Measurements from ENCODE around the gene NFE2L1.
"Not testable (repeated sequence)": the region's sequence is repeated elsewhere in the genome, so short reads cannot be mapped to it uniquely, and the experiment has no call there.

Gene NFE2L1, protein sequence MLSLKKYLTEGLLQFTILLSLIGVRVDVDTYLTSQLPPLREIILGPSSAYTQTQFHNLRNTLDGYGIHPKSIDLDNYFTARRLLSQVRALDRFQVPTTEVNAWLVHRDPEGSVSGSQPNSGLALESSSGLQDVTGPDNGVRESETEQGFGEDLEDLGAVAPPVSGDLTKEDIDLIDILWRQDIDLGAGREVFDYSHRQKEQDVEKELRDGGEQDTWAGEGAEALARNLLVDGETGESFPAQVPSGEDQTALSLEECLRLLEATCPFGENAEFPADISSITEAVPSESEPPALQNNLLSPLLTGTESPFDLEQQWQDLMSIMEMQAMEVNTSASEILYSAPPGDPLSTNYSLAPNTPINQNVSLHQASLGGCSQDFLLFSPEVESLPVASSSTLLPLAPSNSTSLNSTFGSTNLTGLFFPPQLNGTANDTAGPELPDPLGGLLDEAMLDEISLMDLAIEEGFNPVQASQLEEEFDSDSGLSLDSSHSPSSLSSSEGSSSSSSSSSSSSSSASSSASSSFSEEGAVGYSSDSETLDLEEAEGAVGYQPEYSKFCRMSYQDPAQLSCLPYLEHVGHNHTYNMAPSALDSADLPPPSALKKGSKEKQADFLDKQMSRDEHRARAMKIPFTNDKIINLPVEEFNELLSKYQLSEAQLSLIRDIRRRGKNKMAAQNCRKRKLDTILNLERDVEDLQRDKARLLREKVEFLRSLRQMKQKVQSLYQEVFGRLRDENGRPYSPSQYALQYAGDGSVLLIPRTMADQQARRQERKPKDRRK

DNA sequence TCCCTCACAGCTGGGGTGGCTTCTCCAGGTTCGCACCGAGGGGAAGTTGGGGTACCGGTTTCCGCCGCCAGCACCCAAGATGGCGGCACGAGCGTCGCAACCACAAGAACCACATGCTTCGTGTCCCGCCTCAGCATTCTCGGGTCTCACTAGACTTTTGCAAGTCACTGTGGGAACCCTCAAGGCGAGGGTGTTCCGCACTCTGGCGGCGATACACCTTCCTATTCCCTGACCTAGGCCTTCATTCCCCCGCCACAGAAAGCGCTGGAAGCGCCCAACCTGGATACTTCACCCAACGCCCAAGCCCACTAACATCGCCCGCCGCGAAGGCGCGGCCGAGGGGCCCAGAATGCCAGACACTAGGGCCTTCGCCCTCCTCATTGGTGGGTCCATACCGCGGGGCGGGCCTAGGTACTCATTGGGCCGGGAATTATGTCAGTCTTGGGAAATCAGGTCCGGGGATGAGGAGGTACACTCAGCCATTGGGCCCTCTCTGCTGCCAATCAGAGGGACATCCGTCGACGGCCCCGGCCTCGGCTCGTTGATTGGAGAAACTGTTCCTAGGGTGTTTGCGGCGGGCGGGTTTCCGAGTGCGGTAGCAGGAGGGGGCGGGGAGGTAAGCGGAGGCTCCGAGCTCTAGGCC is at the start of gene NFE2L1:
Gene NFE2L1 (plus strand): TSS at position 619 of the 643 bp plus-strand sequence. CDS start 2,760 bp downstream, outside the sequence.
- peak; percentile 98 for DNase-seq

DNA sequence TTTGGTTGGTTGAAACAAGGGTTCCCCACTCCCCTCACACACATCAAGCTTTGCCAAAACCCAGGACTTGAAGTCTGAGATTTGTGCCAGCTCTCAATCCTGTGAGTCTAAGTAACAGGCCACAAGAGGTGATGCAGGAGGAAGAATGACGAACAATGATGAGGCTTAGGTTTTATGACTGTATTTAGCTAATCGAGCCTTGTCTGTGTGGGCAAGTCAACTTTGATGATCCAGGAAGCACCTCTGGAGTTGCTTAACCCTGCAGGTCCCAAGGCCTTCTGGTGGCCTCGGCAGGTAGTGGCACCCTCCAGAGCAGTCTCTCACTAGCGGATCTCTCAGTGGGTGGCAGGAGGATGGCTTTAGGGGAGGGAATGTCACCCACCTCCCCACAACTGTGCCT is 48.6 kb upstream of the NFE2L1 start:
- DNase-seq: no peak

DNA sequence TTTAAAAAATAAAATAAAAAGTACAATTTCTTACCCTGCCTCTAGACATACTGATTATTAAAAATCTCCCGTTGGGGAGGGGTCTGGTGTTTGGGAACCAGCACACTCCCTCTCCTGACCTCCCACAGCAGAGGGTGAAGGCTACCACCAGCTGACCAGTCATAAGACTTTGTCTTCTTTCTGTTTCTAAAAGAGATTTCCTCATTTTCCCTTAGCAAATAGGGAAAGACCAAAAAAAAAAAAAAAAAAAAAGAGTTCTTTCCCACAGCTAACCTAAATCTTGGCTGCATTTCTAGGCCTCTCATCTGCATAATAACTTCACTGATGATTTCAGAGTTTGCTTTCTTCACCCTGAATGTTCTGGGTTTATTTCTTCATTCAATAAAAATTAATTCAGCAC is 47.0 kb upstream of the NFE2L1 start:
- no peak for DNase-seq

DNA sequence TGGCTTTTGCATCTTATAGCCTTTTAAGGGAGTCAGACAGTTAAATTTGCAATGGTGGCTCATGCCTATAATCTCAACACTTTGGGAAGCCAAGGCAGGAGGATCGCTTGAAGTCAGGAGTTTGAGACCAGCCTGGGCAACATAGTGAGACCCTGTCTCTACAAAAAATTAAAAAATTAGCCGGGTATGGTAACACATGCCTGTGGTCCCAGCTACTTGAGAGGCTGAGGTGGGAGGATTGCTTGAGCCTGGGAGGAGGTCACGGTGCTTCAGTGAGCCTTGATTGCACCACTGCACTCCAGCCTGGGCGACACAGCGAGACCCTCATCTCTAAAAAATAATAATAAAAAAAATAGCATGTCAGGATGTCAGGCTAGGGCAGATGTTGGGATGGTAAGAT is 46.5 kb upstream of the NFE2L1 start:
- DNase-seq: not testable (repeated sequence)

DNA sequence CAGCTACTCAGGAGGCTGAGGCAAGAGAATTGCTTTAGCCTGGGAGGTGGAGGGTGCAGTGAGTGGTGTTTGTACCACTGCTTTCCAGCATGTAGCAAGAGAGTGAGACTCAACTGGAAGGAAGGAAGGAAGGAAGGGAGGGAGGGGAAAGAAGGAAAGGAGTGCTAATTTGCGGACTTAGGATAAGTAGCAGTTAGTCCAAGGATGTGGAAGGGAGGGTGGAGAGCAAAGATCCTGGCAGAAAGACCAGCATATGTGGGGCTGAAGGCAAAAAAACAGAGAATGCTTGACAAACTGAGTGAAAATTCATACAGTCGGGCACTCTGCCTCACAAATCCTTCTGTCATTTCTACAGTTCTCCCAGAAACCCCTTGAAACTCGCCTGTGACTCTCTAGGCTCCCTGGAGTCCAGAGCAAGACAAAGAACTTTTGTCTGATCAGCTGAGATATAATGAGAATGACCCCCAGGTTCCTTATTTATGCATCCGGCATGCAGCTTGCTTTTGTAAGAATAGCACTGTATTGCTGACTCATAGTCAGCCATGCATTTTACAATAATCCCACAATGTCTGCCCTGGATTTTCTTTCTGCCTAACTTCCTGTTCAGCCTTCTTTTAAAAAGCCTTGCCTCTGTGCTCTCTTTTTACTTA is 45.8 kb upstream of the NFE2L1 start:
- no peak for DNase-seq

DNA sequence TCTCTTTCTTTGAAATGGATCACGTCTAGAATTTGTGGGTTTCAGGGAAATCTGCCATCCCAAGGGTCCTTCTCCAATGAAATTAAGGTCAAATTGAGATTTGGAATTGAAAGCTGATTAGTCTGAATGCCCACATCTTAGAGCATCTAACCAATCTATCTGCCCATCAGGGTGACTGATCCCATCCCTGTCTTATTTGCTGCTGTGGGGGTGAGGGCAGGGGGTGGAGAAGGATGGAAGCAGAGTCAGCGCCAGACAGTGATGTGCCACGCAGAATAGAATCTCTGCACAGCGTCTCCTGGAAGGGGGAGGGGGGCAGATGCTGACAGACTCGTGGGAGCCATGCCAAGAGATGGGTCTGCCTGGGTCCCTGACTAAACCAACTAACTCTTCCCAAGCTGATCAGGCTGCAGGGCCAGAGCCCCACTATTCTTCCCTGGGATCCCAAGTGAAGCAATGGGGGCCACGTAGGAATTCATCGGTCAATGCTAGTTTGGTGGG is 45.2 kb upstream of the NFE2L1 start:
- DNase-seq: no peak

DNA sequence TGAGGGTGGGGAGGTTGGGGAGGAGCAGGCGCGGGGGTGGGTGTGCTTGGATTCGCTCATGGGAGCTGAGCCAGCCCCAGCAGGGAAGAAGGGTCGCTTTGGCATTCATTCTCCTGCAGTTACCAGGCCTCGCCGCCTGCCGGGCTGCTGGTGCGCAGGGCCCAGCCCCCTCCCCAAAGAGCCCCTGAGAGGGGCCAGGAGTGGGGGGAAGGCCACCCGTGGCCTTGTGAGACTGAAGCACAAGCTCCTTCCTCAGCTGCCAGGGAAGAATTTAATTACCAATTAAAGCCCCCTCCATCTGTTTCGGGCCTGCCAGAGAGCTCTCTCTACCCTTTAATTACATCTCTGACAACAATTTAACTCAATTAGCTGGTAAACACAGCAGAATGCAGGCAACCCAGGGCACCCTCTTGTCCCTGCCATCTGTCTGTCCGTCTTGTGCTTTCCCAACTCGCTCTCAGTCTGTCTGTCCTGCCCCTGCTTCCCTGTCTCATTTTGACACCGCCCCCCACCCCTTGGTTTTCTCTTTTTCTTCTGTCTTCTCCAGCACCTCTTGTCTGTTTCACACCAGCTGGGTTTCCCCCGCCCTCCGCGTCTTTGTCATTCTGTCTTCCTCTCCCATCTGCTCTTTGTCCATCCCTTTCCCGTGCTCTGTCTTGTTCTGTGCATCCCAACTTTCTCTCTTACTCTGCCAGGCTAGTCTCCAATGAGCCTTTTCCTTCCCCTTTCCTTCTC is 44.6 kb upstream of the NFE2L1 start:
- no peak for DNase-seq

DNA sequence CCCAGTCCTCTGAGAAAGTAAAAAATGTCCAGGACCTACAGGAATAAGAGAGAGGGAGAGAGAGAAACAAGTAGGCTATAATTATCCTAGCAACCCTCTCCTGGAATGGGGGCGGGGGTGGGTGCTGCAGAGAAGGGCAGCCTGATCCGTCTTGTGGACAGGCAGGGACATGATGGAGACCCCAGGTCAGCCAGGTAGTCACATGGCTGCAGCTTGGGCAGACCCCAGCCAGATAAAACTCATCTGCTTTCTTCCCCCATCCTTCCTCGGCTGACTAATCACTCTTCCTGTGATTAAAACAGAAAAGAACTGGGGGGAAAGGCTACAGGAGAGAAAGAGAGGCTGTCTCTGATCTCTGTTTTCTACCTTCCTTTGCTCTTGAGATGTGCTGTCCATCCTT is 43.2 kb upstream of the NFE2L1 start:
- DNase-seq: no peak

DNA sequence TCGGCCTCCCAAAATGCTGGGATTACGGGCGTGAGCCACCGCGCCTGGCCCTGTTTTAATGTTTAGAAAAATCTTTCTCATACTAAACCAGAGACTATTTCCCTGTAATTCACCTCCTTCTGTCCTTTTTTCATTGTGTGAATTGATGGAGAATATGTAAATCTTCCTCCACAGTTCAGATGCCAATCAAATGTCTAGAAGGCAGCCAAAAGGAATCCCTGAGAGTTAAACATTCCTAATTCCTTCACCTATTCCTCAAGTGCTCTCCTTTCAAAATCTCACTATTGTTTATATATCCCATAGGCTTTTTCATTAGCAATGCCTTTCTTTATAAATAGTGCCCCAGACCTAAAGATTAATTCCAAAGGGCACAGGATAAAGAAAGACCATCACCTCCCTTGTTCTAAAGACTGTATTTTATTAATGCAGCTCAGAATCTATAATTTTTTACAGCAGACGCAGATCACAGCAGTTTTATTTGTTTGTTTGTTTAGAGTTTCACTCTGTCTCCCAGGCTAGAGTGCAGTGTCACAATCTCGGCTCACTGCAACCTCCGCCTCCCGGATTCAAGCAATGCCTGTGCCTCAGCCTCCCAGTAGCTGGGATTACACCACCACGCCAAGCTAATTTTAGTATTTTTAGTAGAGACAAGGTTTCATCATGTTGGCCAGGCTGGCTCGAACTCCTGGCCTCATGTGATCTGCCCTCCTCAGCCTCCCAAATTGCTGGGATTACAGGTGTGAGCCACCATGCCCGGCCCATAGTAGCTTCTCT is 41.0 kb upstream of the NFE2L1 start:
- DNase-seq: no peak

DNA sequence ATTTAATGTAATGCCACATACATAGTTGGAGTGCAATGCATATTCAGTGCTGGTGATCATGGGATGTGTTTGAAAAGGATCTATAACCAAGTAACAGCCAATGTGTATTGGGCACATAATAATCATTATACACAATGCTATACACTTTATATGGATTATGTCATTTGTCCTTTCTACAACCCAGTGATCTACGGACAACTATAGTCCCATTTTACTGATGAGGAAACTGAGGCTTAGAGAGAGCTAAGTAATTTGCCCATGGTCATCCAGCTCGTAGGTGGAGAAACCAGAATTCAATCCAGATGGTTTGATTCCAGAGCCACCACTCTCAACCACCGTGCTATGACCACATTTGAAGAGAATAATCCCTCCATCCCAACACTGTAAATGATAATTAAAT is 38.0 kb upstream of the NFE2L1 start:
- no peak for DNase-seq

DNA sequence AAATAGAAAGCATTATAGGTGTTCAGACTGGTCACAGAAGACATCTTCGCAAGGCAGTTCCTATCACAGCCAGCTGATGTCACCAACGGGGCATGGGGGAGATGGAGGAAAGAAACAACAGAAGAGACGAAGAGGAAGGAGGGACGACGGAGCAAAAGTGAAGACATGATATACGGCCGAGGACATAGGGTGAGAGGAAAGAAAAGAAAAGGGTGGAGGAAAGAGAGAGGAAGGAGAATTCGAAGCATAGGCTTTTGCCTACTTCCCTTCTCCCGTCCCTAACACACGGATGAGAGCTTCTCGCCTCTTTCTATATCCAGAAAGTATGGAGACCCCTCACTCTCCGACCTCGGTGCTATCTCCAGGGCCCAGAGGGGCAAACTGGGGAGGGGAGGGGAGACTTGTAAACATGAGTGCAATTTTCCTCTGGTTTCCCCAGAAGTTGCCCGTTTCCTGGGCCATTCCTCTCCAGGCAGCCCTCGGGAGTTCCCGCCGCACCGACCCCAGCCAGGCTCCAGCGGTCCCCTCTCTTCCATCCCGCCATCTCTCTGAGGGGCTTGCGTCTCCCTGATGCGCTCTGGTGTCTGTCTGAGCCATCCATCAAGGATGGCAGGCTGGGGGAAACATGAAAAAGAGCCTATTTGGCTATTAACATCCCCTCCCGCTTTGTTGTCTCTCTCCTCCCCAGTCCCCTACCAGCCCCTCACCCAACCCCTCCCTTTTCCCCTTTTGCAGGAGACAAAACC is 36.6 kb upstream of the NFE2L1 start:
- no peak for DNase-seq

DNA sequence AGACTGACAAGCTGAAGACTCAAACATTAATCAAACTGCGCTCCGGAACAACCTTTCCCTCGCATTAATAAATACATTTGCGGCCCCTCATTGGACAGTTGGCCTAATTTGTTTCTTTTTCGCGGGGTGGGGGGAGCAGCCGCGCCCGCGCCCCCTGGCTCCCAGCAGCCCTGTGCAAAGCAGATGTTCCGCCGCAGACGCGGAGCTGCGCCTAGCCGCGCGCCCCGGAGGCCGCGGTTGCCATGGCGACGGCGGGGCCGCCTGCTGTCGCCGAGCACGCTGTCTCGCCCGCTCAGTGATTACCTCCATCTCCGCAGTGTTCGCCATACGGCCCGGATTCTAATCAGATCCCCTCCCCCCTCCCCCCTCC is 36.0 kb upstream of the NFE2L1 start:
- peak; percentile 55 for DNase-seq

DNA sequence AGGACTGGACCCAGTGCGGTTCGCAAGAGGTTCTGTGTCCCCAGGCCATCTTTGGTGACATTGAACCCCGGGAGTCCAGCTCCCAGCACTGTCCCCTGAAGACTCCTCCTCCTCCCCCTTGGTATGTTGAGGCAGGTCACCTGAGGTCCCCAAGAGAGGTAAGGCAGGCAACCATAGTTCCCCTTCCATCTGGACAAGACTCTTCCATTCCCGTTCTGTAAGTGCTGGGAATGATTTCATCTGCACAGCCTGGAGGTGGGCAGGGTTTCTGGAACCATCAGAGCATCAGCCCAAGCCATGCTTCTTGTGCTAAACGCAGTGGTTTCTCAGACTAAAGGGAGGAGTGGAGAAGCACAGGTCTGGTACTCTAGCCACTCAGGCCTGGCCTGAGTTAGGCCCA is 35.5 kb upstream of the NFE2L1 start:
- DNase-seq: no peak

DNA sequence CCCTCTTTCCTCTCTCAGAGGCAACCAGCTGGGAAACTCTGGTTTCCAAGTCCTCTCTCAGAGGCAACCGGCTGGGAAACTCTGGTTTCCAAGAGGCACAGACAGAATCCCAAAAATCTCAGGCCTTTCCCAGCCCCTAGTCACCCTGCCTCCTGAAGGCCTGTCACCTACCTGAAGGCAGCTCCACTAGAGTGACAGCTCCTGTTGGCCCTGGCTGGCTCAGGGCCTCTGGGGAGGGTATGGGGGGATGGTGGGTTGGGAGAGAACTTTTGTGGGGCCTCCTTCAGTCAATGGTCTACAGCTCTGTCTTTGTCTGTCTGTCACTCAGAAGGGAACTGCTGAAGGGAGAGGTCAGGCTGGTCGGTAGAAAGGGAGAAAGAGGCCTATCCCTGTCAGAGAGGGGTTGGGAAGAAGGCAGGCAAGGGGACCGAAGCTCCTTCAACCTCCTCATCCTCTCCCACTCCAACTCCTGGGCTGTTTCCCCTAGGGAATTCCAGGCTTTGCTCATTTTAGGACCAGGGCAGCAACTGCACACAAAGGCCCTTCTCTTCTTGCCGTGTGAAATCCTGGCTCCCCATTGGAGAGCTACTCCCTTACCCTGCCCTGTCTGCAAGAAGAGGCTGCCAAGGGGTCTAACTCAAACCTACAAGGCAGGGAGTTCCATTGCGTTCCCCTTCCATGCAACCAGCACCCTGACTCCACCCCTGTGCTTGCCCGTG is 34.1 kb upstream of the NFE2L1 start:
- DNase-seq: no peak

DNA sequence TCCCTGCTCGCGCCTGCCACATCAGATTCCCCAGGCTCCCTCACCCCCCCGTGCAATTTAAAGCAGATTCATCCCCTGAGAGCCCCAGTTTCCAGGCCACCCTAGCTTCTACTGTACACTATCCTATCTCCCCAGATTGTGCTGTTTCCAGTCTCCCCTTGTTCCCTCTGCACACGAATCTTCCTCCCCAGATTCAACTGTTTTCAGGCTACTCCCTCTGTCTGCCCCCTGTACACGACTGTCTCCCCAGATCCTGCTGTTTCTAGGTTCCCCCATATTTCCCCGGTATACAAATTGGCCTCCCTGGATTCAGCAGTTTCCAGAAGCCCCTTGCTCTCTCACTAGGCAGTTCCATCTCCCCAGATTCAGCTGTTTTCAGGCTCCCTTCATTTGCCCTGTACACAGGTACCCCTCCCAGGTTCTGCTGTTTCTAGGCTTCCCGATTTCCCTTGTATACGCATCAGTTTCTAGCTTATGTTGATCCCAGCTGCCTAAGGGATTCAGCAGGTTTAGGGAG is 33.5 kb upstream of the NFE2L1 start:
- no peak for DNase-seq

DNA sequence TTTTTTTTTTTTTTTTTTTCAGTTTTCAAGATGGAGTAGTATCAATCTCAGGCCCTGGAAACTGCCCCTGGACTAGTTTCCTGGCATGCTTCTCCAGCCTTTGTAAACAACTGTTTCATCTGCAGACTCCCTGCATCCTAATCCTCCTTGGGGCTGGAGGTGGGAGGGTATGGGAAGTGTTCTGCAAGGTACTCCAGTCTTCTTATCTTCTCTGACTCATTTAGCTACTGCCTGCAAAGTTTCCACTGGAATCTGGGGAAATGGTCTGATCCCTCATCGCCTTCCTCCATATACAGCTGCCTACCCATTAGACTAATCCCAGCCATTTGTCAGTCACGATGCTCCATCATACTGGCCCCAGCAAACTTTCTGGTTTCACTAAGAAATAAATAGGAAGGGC is 32.0 kb upstream of the NFE2L1 start:
- no peak for DNase-seq

DNA sequence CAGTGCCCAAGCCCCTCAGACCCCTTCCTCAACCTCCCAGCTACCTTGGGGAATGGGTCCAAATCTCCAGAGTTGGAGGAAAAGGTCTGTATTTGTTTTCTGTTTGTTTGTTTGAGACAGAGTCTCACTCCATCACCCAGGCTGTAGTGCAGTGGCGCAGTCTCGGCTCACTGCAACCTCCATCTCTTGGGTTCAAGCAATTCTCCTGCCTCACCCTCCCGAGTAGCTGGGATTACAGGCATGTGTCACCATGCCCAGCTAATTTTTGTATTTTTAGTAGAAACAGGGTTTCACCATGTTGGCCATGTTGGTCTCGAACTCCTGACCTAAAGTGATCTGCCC is 30.4 kb upstream of the NFE2L1 start:
- not testable (repeated sequence) for DNase-seq

DNA sequence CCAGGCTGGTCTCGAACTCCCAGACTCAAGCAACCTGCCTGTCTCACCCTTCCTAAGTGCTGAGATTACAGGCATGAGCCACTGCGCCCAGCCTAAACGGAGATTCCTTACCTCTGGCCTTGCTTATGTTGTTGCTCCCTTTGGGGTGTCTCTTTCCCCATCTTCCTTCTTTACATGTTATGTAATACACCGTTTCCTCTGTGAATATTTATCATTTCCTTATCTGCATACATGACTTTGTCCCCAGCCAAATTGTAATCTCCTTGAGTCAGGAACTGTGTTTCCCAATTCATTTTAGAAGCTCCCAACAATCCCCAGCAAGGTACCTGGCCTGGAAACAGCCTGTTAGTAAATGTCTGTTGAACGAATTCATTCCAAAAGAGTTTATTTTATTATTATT is 26.2 kb upstream of the NFE2L1 start:
- DNase-seq: no peak

DNA sequence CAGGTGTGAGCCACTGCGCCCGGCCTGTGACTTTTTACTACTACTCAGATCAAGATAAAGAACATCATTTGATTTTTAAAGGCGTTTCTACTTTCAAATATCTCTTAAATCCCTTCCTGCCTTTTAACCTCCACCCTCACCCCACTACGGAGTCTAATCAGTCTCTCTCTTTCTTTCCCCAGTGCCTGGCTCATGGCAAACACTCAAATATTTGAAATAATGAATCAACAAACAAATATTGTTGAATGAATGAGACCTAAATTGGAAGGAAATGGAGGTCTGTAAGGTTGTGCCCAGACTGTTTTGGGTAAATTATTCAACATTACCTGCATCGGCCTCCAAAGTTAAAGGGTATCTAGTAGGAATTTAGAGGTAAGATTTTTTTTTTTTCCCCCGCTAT is 25.3 kb upstream of the NFE2L1 start:
- no peak for DNase-seq
